Keratinocyte (primary cell): ENCODE results near the gene RPS6KA5.
A peak's percentile ranks its signal among the peaks of the same experiment; 100 is the strongest.

Experiments
- CTCF ChIP-seq, 3 experiments: IDR thresholded peaks in 1 of 3; conservative IDR thresholded peaks in 1 of 3; optimal IDR thresholded peaks in 1 of 3; 2 replicates in 2 of 3; 3 replicates in 1 of 3; pipeline versions ENCODE3 to v1.5.1; 2011; ENCODE audit warnings: low read length in 3 of 3, mild to moderate bottlenecking in 3 of 3, moderate library complexity in 2 of 3, control low read depth in 1 of 3, inconsistent platforms in 1 of 3; ENCODE audit not compliant: insufficient read depth in 2 of 3; ENCODE audit errors: extremely low read depth in 1 of 3
- EZH2 ChIP-seq: IDR thresholded peaks from one replicate; pipeline ENCODE4 v1.6.1; 2012; ENCODE audit warnings: inconsistent platforms, mild to moderate bottlenecking, low read length, moderate library complexity

GRCh38 chr14:91059576-91060350, 678 bp downstream of the RPS6KA5 start:
- peak in 1 of 3 experiments; percentile 49 for TF ChIP-seq CTCF (optimal IDR thresholded peaks at IDR 0.05 in 1 of 3, IDR thresholded peaks at IDR 0.05 in 1 of 3, conservative IDR thresholded peaks at IDR 0.05 in 1 of 3; ENCODE audit: extremely low read depth in 1 of 3, insufficient read depth in 2 of 3, low read length in 3 of 3)
- no peak for TF ChIP-seq EZH2
